Nephron (organoid): ENCODE data around the gene MTR.

Experiments
- H3K27ac Mint-ChIP-seq, 3 experiments: 2 replicates each; pipeline ENCODE4 v1.8.0; 2020; ENCODE audit warnings: mixed read lengths in 3 of 3, mild to moderate bottlenecking in 2 of 3, moderate library complexity in 1 of 3
- H3K27me3 Mint-ChIP-seq: 2 replicates; pipeline ENCODE4 v1.8.0; 2021; ENCODE audit warnings: low read depth, mild to moderate bottlenecking, moderate library complexity, mixed read lengths
- H3K36me3 Mint-ChIP-seq: 2 replicates; pipeline ENCODE4 v1.8.0; 2020; ENCODE audit warnings: low read depth, mixed read lengths
- H3K4me1 Mint-ChIP-seq: 2 replicates; pipeline ENCODE4 v1.8.0; 2020; ENCODE audit warnings: mixed read lengths
- H3K4me3 Mint-ChIP-seq, 3 experiments: 2 replicates each; pipeline ENCODE4 v1.8.0; 2020; ENCODE audit warnings: mild to moderate bottlenecking in 3 of 3, mixed read lengths in 3 of 3, moderate library complexity in 2 of 3
- H3K9me3 Mint-ChIP-seq: 2 replicates; pipeline ENCODE4 v1.8.0; 2020; ENCODE audit warnings: mixed read lengths
- TF ChIP-seq, protein P1 (sequence below), 3 experiments: fragments of 200-600 bp; sonication (generic); IDR thresholded peaks; one replicate each; pipeline ENCODE4 v1.5.0; 2021; ENCODE audit warnings: antibody characterized with exemption in 3 of 3; ENCODE audit not compliant: unreplicated experiment in 3 of 3

MTR gene

DNA sequence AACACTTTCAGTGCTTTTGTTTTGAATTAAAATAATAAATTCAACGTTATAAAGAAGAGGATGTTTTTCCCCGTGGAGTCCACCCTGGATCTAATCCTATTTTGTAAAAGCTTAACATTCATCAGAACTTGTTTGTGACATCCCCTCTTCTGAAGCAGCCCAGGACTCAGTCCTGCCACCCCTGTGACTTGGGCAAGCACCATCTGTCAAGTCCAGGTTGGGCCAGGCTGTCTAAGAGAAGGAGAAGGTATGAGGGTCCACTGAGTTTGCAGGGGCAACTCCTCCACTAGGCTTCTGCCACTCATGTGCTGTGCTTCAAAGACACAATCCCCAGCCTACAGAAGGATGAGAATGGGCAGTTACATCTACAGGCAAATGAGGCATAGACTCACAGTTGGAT is 149.5 kb downstream of the MTR start:
- no peaks in the 10 kb centered on the region for H3K4me1 Mint-ChIP-seq
- no peaks in the 10 kb centered on the region for H3K36me3 Mint-ChIP-seq
- no peak overlapping the region for H3K27ac Mint-ChIP-seq
- H3K4me3 Mint-ChIP-seq, result no peak overlapping the region
- TF ChIP-seq, protein P1, sequence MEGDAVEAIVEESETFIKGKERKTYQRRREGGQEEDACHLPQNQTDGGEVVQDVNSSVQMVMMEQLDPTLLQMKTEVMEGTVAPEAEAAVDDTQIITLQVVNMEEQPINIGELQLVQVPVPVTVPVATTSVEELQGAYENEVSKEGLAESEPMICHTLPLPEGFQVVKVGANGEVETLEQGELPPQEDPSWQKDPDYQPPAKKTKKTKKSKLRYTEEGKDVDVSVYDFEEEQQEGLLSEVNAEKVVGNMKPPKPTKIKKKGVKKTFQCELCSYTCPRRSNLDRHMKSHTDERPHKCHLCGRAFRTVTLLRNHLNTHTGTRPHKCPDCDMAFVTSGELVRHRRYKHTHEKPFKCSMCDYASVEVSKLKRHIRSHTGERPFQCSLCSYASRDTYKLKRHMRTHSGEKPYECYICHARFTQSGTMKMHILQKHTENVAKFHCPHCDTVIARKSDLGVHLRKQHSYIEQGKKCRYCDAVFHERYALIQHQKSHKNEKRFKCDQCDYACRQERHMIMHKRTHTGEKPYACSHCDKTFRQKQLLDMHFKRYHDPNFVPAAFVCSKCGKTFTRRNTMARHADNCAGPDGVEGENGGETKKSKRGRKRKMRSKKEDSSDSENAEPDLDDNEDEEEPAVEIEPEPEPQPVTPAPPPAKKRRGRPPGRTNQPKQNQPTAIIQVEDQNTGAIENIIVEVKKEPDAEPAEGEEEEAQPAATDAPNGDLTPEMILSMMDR (IDR thresholded peaks at IDR 0.05; ENCODE audit: unreplicated experiment in 3 of 3), result no peak
- H3K27me3 Mint-ChIP-seq, result no peaks in the 10 kb centered on the region
- H3K9me3 Mint-ChIP-seq, result no peaks in the 10 kb centered on the region

DNA sequence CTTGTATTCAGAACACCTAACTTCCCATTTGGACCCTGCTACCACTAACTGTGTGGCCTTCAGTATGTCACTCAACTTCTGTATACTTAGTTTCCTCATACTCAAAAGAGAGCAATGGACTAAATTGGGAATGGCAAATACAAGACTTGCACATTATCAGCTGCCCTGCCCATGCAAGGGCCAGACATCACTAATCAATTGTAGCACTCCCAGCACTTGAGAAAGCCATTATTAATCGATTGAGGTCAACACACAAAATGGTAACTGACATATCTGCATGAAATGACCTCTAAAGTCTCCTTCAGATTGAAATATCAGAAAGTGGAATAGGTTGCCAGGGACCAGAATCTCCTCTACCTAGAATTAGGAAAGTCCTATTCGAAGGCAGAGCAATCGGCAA is 149.9 kb downstream of the MTR start:
- Mint-ChIP-seq H3K9me3 (no peaks in the 10 kb centered on the region), H3K4me1 (no peaks in the 10 kb centered on the region), H3K27me3 (no peaks in the 10 kb centered on the region), H3K4me3 (no peak overlapping the region), H3K36me3 (no peaks in the 10 kb centered on the region), H3K27ac (no peak overlapping the region)
- TF ChIP-seq, protein P1 (IDR thresholded peaks at IDR 0.05; ENCODE audit: unreplicated experiment in 3 of 3), result no peak

DNA sequence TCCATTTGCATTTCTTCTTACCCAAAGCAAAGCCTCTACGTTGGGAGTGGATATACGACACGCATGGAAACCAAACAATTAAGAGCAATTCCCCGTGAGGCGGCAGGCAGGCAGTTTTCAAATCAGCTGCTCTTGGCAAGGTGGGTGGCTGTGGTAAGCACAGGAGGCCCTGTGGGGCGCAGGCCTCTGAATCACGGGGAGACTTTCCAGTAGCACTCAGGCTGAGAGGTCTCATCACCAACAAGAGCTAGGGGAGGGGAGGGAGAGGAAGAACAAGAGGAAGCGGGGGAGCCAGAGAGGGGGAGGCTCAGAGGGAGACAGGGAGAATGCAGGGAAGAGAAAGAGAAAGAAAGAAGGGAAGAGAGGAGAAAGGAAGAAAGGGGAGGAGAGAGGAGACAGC is 152.7 kb downstream of the MTR start:
- Mint-ChIP-seq H3K27ac (no peak overlapping the region), H3K27me3 (peaks cover 4% of the 10 kb centered on the region), H3K4me3 (no peak overlapping the region), H3K4me1 (peaks cover 13% of the 10 kb centered on the region), H3K36me3 (no peaks in the 10 kb centered on the region), H3K9me3 (no peaks in the 10 kb centered on the region)
- TF ChIP-seq, protein P1 (IDR thresholded peaks at IDR 0.05; ENCODE audit: unreplicated experiment in 3 of 3), result no peak

DNA sequence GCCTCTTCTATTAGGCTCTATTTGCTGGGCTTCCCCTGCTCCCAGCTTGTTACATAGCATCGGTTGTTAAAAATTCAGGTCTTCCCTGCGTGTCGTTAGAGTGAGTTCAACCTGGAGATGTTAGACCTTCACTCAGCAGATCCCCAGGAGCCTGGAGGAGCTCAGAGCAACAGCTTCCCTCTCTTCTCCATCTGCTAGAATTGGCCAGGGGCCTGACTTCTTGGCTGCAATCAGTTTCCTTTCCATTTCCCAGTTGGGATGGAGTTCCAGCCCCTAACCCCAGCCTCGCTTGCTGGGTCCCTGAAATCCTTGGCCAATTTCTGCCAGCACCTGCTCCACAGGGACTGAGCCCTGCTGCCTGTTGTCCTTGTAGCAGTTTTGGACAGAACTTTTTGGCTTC is 153.3 kb downstream of the MTR start:
- no peak overlapping the region for H3K27ac Mint-ChIP-seq

DNA sequence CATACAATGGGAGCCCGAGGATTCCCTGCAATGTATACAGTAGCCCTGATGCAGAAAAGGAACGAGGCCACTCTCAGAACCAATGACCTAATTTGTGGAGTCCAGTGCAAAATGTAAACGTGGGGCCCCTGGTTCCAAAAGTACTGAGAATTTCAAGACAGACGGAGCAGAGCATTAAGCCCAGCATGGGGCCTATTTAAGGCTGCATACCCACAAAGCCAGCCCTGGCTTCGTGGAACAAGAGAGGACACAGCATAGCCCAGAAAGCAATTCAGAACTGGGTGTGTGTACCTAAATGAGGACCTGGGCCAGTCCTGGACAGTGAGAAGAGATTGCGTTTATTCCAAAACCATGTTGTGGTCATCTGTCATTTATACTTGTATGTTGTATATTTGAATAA is 153.9 kb downstream of the MTR start:
- H3K27me3 Mint-ChIP-seq, result peaks cover 4% of the 10 kb centered on the region
- TF ChIP-seq, protein P1 (IDR thresholded peaks at IDR 0.05; ENCODE audit: unreplicated experiment in 3 of 3), result no peak
- peaks cover 23% of the 10 kb centered on the region for H3K4me1 Mint-ChIP-seq
- peaks cover 5% of the 10 kb centered on the region for H3K9me3 Mint-ChIP-seq
- no peak overlapping the region for H3K27ac Mint-ChIP-seq
- no peak overlapping the region for H3K4me3 Mint-ChIP-seq
- no peaks in the 10 kb centered on the region for H3K36me3 Mint-ChIP-seq

More for the DNA sequence above, 153.3 kb downstream of the MTR start:
- H3K27me3 Mint-ChIP-seq, result peaks cover 4% of the 10 kb centered on the region
- H3K4me3 Mint-ChIP-seq, result no peak overlapping the region
- TF ChIP-seq, protein P1 (IDR thresholded peaks at IDR 0.05; ENCODE audit: unreplicated experiment in 3 of 3), result no peak
- peaks cover 19% of the 10 kb centered on the region for H3K4me1 Mint-ChIP-seq
- H3K9me3 Mint-ChIP-seq, result peaks cover 1% of the 10 kb centered on the region
- no peaks in the 10 kb centered on the region for H3K36me3 Mint-ChIP-seq

DNA sequence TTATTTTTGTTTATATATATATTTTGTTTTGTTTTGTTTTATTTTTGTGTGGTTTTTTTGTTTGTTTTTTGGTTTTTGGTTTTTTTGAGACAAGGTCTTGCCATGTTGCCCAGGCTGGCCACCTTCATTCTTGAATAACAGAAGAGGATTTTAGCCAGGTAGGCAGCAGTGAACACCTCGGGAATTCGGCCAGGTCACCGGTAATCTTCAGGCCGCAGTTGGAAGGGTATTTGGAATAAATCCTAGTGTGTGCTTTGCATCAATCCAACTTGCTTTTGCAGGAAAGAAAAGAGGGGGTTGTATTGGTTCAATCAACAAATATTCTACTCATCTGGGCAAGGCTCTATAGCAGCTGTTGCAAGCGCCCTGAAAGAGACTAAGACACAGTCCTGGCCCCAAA is 155.3 kb downstream of the MTR start:
- Mint-ChIP-seq H3K9me3 (peaks cover 8% of the 10 kb centered on the region), H3K27me3 (peaks cover 4% of the 10 kb centered on the region), H3K4me3 (no peak overlapping the region), H3K27ac (no peak overlapping the region), H3K36me3 (no peaks in the 10 kb centered on the region), H3K4me1 (peaks cover 23% of the 10 kb centered on the region)
- TF ChIP-seq, protein P1 (IDR thresholded peaks at IDR 0.05; ENCODE audit: unreplicated experiment in 3 of 3), result no peak
